Neuronal stem cell (in vitro differentiated cells): ENCODE measurements around the gene CMYA5.

ENCODE experiments used
- DNase-seq: peaks from one replicate; pipeline ENCODE4 v3.0.0-alpha.2; 2013; ENCODE audit warnings: low spot score
- H2AFZ ChIP-seq: one replicate; pipeline ENCODE4 v1.6.1; 2013; ENCODE audit warnings: mild to moderate bottlenecking, low read length, inconsistent platforms
- H2AK5ac ChIP-seq: 2 replicates; pipeline ENCODE4 v1.6.1; 2013; ENCODE audit warnings: low read depth, mild to moderate bottlenecking, inconsistent platforms, low read length, moderate library complexity, mixed read lengths
- H2BK120ac ChIP-seq: 2 replicates; pipeline ENCODE4 v1.6.1; 2013; ENCODE audit warnings: low read depth, mild to moderate bottlenecking, inconsistent platforms, low read length, moderate library complexity, mixed read lengths
- H2BK12ac ChIP-seq: one replicate; pipeline ENCODE4 v1.6.1; 2013; ENCODE audit warnings: low read length, inconsistent platforms
- H2BK15ac ChIP-seq: 2 replicates; pipeline ENCODE4 v1.6.1; 2013; ENCODE audit warnings: mild to moderate bottlenecking, low read length, inconsistent platforms, mixed read lengths
- H2BK5ac ChIP-seq: one replicate; pipeline ENCODE4 v1.6.1; 2013; ENCODE audit warnings: inconsistent platforms, mild to moderate bottlenecking, low read length, moderate library complexity
- H3K14ac ChIP-seq: one replicate; pipeline ENCODE4 v1.6.1; 2013; ENCODE audit warnings: low read length, inconsistent platforms
- H3K18ac ChIP-seq: 2 replicates; pipeline ENCODE4 v1.6.1; 2013; ENCODE audit warnings: low read length, inconsistent platforms
- H3K23ac ChIP-seq: 2 replicates; pipeline ENCODE4 v1.6.1; 2013; ENCODE audit warnings: low read depth, mild to moderate bottlenecking, mixed read lengths, low read length, inconsistent platforms; ENCODE audit not compliant: poor library complexity
- H3K27ac ChIP-seq: replicated peaks from 3 replicates; pipeline ENCODE4 v1.5.1; 2013; ENCODE audit warnings: low read length, inconsistent platforms
- H3K27me3 ChIP-seq, 3 experiments: 2 replicates each; pipeline ENCODE4 v1.6.1; 2013; ENCODE audit warnings: low read length in 3 of 3, mild to moderate bottlenecking in 2 of 3, inconsistent platforms in 1 of 3, low read depth in 1 of 3, mixed read lengths in 1 of 3, moderate library complexity in 1 of 3; ENCODE audit not compliant: control insufficient read depth in 3 of 3, insufficient read depth in 3 of 3
- H3K36me3 ChIP-seq, 2 donors: replicated peaks in 1 of 2; 2 replicates each; pipeline ENCODE4 v1.6.1; 2013; ENCODE audit warnings: low read length in 2 of 2; ENCODE audit not compliant: control insufficient read depth in 2 of 2, insufficient read depth in 2 of 2
- H3K4ac ChIP-seq: 2 replicates; pipeline ENCODE4 v1.6.1; 2013; ENCODE audit warnings: inconsistent platforms, mild to moderate bottlenecking, low read length, moderate library complexity
- H3K4me1 ChIP-seq, 2 donors: 1 replicate in 1 of 2; 2 replicates in 1 of 2; pipeline ENCODE4 v1.6.1; 2013; ENCODE audit warnings: low read length in 2 of 2, low read depth in 1 of 2; ENCODE audit not compliant: control insufficient read depth in 2 of 2, insufficient read depth in 1 of 2
- H3K4me2 ChIP-seq: one replicate; pipeline ENCODE4 v1.6.1; 2013; ENCODE audit warnings: mild to moderate bottlenecking, low read length, inconsistent platforms; ENCODE audit not compliant: insufficient read depth, poor library complexity, severe bottlenecking
- H3K4me3 ChIP-seq, 2 donors: 2 replicates each; pipeline ENCODE4 v1.5.1; 2013; ENCODE audit warnings: low read length in 2 of 2, mild to moderate bottlenecking in 2 of 2, inconsistent platforms in 1 of 2, moderate library complexity in 1 of 2
- H3K79me1 ChIP-seq: one replicate; pipeline ENCODE4 v1.6.1; 2013; ENCODE audit warnings: low read depth, mild to moderate bottlenecking, inconsistent platforms, low read length, moderate library complexity
- H3K9ac ChIP-seq: one replicate; pipeline ENCODE4 v1.6.1; 2013; ENCODE audit warnings: mild to moderate bottlenecking, low read depth, low read length, inconsistent platforms; ENCODE audit not compliant: poor library complexity
- H3K9me3 ChIP-seq, 2 donors: replicated peaks in 1 of 2; 2 replicates each; pipeline versions ENCODE3 to v1.6.1; 2013; ENCODE audit warnings: low read length in 2 of 2, mild to moderate bottlenecking in 2 of 2, inconsistent platforms in 1 of 2, low read depth in 1 of 2, mixed read lengths in 1 of 2, moderate library complexity in 1 of 2; ENCODE audit not compliant: control insufficient read depth in 2 of 2, insufficient read depth in 1 of 2
- H4K8ac ChIP-seq: one replicate; pipeline ENCODE4 v1.6.1; 2013; ENCODE audit warnings: low read depth, mild to moderate bottlenecking, inconsistent platforms, low read length, moderate library complexity
- H4K91ac ChIP-seq: one replicate; pipeline ENCODE4 v1.6.1; 2013; ENCODE audit warnings: low read length, low read depth, mild to moderate bottlenecking, inconsistent platforms; ENCODE audit not compliant: poor library complexity
- WGBS, 2 donors: extraction: QIAGEN DNeasy Blood & Tissue Kit; methylation state at CpG; one replicate each; pipeline ENCODE4 v1.1.7; 2013; ENCODE audit warnings: missing lambda C conversion rate in 2 of 2, mixed read lengths in 1 of 2; ENCODE audit not compliant: insufficient read length in 2 of 2, insufficient replicate concordance in 1 of 2; ENCODE audit errors: extremely low coverage in 2 of 2; 5-methylcytosine and 5-hydroxymethylcytosine counted together

Gene CMYA5

GRCh38 chr5:79785983-79786382 is 96.3 kb downstream of the CMYA5 start:
- no peak overlapping the region for H3K4me2 ChIP-seq
- no peak overlapping the region for H2BK15ac ChIP-seq
- H3K18ac ChIP-seq, result no peak overlapping the region
- no peak overlapping the region for H3K4me3 ChIP-seq
- H2BK12ac ChIP-seq, result no peak overlapping the region
- no peak overlapping the region for H2BK5ac ChIP-seq
- no peak overlapping the region for H2BK120ac ChIP-seq
- H4K91ac ChIP-seq, result no peak overlapping the region
- peak overlapping the region; percentile 11 for H2AFZ ChIP-seq
- no peak overlapping the region for H3K9ac ChIP-seq
- no peak overlapping the region for H4K8ac ChIP-seq
- H3K9me3 ChIP-seq, result no peaks in the 10 kb centered on the region
- no peaks in the 10 kb centered on the region for H3K36me3 ChIP-seq
- no peak overlapping the region for H3K14ac ChIP-seq
- H2AK5ac ChIP-seq, result no peak overlapping the region
- no peak overlapping the region for H3K27ac ChIP-seq
- WGBS, 2 donors, result no CpG with 5 or more reads among the region's 4 CpGs
- H3K23ac ChIP-seq, result no peak overlapping the region
- no peaks in the 10 kb centered on the region for H3K4me1 ChIP-seq
- no peak overlapping the region for H3K4ac ChIP-seq
- no peaks in the 10 kb centered on the region for H3K27me3 ChIP-seq
- no peak for DNase-seq
- no peaks in the 10 kb centered on the region for H3K79me1 ChIP-seq

- Histone ChIP-seq H3K36me3 (no peaks in the 10 kb centered on the region), H2AK5ac (no peak overlapping the region), H3K4me2 (no peak overlapping the region), H4K91ac (no peak overlapping the region), H3K18ac (no peak overlapping the region), H3K4me3 (no peak overlapping the region), H3K79me1 (no peaks in the 10 kb centered on the region), H3K27me3 (no peaks in the 10 kb centered on the region), H2BK15ac (no peak overlapping the region), H3K9ac (no peak overlapping the region), H3K23ac (no peak overlapping the region), H3K4ac (no peak overlapping the region), H2BK12ac (no peak overlapping the region), H3K27ac (no peak overlapping the region), H3K4me1 (no peaks in the 10 kb centered on the region), H3K14ac (no peak overlapping the region), H2BK5ac (no peak overlapping the region), H2AFZ (no peak overlapping the region), H2BK120ac (no peak overlapping the region), H3K9me3 (no peaks in the 10 kb centered on the region), H4K8ac (no peak overlapping the region)
- no peak for DNase-seq
- WGBS, 2 donors, result no CpG with 5 or more reads among the region's 1 CpG
Observed at GRCh38 chr5:79787448-79787847, 97.8 kb downstream of the CMYA5 start.

DNA sequence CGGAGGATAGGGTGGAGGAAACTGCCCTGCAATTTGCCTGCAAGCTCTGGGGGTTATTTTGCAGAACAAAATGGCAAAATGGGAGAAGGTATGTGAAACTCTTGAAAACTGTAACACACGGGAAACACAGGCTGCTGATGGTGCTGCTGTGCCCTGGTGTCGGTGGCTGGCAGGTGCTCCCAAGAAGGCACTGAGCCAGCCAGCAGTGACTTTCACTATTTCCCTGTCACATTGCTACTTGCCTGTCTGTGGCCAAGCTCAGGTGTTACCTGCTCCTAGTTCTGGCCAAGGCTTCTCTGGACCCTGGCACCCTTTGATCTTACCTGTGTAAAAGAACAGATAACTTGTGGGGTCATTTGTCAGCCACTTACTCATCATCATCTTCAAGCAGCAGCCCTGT is 102.2 kb downstream of the CMYA5 start:
- Histone ChIP-seq H3K27me3 (no peaks in the 10 kb centered on the region), H2BK120ac (no peak overlapping the region), H4K91ac (no peak overlapping the region), H3K23ac (no peak overlapping the region), H3K4ac (no peak overlapping the region), H3K4me1 (no peaks in the 10 kb centered on the region), H3K79me1 (no peaks in the 10 kb centered on the region), H2AK5ac (no peak overlapping the region), H3K27ac (no peak overlapping the region), H2AFZ (no peak overlapping the region), H2BK5ac (no peak overlapping the region), H3K9ac (no peak overlapping the region), H3K4me3 (no peak overlapping the region), H4K8ac (no peak overlapping the region), H2BK12ac (no peak overlapping the region), H2BK15ac (no peak overlapping the region), H3K36me3 (no peaks in the 10 kb centered on the region), H3K9me3 (no peaks in the 10 kb centered on the region), H3K14ac (no peak overlapping the region), H3K18ac (no peak overlapping the region), H3K4me2 (no peak overlapping the region)
- WGBS, 2 donors, result no CpG with 5 or more reads among the region's 3 CpGs
- no peak for DNase-seq

DNA sequence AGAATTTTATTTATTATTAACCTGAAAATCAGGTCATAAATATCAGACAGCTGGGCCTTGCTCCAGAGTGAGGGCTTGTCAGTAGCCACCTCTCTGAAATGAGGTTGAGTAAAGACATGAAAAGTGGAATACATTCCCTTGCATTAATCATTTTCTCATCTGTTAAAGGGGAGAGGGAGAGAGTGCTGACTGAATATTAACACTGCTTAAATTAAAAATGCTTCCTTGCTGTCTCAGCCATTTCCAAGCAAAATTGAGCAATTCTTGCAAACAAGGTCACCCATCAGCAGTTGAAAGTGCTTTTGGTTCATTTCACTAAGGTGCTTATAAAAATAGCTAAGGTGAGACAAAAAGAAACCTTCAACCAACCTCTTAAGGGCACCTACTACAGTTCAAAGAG is 102.8 kb downstream of the CMYA5 start:
- Histone ChIP-seq H4K8ac (no peak overlapping the region), H3K14ac (no peak overlapping the region), H2BK15ac (no peak overlapping the region), H3K9ac (no peak overlapping the region), H2AK5ac (no peak overlapping the region), H3K9me3 (no peaks in the 10 kb centered on the region), H3K23ac (no peak overlapping the region), H3K4me3 (no peak overlapping the region), H3K4ac (no peak overlapping the region), H3K36me3 (no peaks in the 10 kb centered on the region), H3K27me3 (no peaks in the 10 kb centered on the region), H2BK120ac (no peak overlapping the region), H4K91ac (no peak overlapping the region), H3K4me2 (no peak overlapping the region), H3K27ac (no peak overlapping the region), H2BK5ac (no peak overlapping the region), H2AFZ (no peak overlapping the region), H3K4me1 (no peaks in the 10 kb centered on the region), H3K18ac (no peak overlapping the region), H3K79me1 (no peaks in the 10 kb centered on the region), H2BK12ac (no peak overlapping the region)
- DNase-seq, result no peak
